ENCODE results near the gene SMARCB1. TPM values are rescaled to one million over a fixed set of nuclear protein-coding genes. Genes with fewer than 3 reads are reported as not detected.
A peak's percentile ranks its signal among the peaks of the same experiment; 100 is the strongest.

The SMARCB1 gene
- total RNA-seq (2014; rRNA removed): 85.9 and 96.8 TPM in 2 replicates
- Bru-seq, nascent RNA: percentile 69 among the genes with signal in this experiment
- percentile 78 among the genes with signal in this experiment for BruChase-seq, experiment 1, labeled RNA remaining after a 6-hour chase
- percentile 67 among the genes with signal in this experiment for BruChase-seq, experiment 2, labeled RNA remaining after a 2-hour chase
- long read RNA-seq, full-length matches to known transcripts: 187 of 204 reads
- long read RNA-seq, partial matches to known transcripts: 4 of 204 reads
- long read RNA-seq, other reads (novel, unspliced or antisense): 13 of 204 reads

DNA sequence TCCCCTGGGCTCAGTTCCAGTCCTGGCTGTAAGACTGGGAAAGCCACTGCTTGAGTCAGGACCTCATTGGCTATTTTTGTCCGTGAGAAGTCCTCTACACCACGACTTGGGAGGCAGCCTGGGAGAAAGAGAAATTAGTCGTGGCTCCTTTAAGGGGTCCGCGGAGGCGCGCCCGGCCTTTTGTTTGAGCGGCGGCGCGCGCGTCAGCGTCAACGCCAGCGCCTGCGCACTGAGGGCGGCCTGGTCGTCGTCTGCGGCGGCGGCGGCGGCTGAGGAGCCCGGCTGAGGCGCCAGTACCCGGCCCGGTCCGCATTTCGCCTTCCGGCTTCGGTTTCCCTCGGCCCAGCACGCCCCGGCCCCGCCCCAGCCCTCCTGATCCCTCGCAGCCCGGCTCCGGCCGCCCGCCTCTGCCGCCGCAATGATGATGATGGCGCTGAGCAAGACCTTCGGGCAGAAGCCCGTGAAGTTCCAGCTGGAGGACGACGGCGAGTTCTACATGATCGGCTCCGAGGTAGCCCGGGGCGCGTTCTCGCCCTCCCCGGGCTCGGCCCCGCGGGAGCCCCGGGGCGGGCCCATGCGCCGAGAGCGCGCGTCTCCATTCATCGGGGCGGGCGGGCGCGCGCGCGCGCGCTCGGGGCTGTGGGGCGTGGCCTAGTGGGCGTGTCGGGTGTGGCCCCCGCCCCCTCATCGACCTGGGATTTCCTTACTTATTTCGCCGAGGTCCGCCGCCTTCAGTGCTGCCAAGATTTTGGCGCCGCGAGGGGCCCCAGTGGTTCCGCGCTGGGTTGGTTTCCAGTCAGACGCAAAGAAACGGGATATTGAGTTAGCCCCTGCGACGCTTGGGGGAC, at the start of gene SMARCB1:
TSS of gene SMARCB1 (plus strand) at position 215 of the 848 bp plus-strand sequence. CDS start at position 419, 204 bp downstream.
- ATAC-seq (peak; percentile 71), DNase-seq (peak; percentile 84)
- peak within 1 kb of the TSS; percentile 96 for H3K27ac ChIP-seq (ENCODE audit: low read length)
- no TSS peak for BruUV-seq (replicated peaks)
- peaks cover 24% of the 10 kb centered on the region for H4K20me1 ChIP-seq (ENCODE audit: low read length)
- no peaks in the 10 kb centered on the region for H3K9me3 ChIP-seq (ENCODE audit: low read length)
- H3K4me1 ChIP-seq (ENCODE audit: insufficient read depth, low read length): peaks cover 14% of the 10 kb centered on the region; the same call in 1 of the 2 replicates
- H2AFZ ChIP-seq (ENCODE audit: low read length): peak within 1 kb of the TSS; percentile 71
- H3F3A ChIP-seq (ENCODE audit: low read length, unreplicated experiment): no peaks in the 10 kb centered on the region
- H3K79me2 ChIP-seq (ENCODE audit: low read length): peaks cover 46% of the 10 kb centered on the region
- TF ChIP-seq EZH2phosphoT487 (IDR thresholded peaks at IDR 0.05; ENCODE audit: borderline replicate concordance, low read length) (no peak), EZH2 (IDR thresholded peaks at IDR 0.05; ENCODE audit: low read length, unreplicated experiment) (no peak)
- TF ChIP-seq, protein P1, sequence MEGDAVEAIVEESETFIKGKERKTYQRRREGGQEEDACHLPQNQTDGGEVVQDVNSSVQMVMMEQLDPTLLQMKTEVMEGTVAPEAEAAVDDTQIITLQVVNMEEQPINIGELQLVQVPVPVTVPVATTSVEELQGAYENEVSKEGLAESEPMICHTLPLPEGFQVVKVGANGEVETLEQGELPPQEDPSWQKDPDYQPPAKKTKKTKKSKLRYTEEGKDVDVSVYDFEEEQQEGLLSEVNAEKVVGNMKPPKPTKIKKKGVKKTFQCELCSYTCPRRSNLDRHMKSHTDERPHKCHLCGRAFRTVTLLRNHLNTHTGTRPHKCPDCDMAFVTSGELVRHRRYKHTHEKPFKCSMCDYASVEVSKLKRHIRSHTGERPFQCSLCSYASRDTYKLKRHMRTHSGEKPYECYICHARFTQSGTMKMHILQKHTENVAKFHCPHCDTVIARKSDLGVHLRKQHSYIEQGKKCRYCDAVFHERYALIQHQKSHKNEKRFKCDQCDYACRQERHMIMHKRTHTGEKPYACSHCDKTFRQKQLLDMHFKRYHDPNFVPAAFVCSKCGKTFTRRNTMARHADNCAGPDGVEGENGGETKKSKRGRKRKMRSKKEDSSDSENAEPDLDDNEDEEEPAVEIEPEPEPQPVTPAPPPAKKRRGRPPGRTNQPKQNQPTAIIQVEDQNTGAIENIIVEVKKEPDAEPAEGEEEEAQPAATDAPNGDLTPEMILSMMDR (conservative IDR thresholded peaks at IDR 0.05; ENCODE audit: low read depth, low read length): no peak
- ChIA-PET CTCF (interaction anchor here (1.0 kb wide), 1 partner anchor 63 kb away, joined by 6 read pairs; no protein-coding TSS in a partner anchor), POLR2A (ENCODE audit: unreplicated experiment) (no interaction called here)
- peak within 1 kb of the TSS; percentile 95 for H3K4me3 ChIP-seq (ENCODE audit: low read length)
- peak within 1 kb of the TSS; percentile 88 for H3K4me2 ChIP-seq (ENCODE audit: low read length)
- peak within 1 kb of the TSS; percentile 100 for H3K9ac ChIP-seq (ENCODE audit: low read length)
- no peaks in the 10 kb centered on the region for H3K9me2 ChIP-seq (replicated peaks; ENCODE audit: low read length)
- H3K36me3 ChIP-seq (ENCODE audit: low read depth, low read length): no peaks in the 10 kb centered on the region
- intact Hi-C loops (cut with micrococcal nuclease): no loop called here
- no peaks in the 10 kb centered on the region for H3K27me3 ChIP-seq (ENCODE audit: low read length)

DNA sequence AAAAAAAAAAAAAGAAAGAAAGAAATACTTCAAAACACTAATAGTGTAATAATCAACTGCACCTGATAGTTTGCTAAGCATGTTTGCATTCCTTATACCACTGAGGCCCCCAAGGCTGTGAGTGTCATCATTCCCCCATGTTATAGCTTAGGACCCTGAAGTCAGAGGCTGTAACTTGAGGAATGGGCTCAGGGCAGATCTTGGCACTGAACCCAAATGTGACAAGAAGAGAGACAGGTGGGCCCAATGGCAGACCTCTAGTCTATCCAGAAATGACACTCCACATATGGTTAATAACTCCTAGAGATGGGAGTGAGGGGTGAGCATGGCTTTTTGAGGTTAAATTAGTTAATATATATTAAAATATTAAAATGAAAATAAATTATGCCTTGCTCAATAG, 49.1 kb upstream of the SMARCB1 start:
- H3K9me3 ChIP-seq (ENCODE audit: low read length): no peaks in the 10 kb centered on the region
- H3K9me2 ChIP-seq (replicated peaks; ENCODE audit: low read length): no peaks in the 10 kb centered on the region
- no peak overlapping the region for H3K4me3 ChIP-seq (ENCODE audit: low read length)
- H3K4me1 ChIP-seq (ENCODE audit: insufficient read depth, low read length): no peaks in the 10 kb centered on the region
- H4K20me1 ChIP-seq (ENCODE audit: low read length): no peaks in the 10 kb centered on the region
- no peak overlapping the region for H3K9ac ChIP-seq (ENCODE audit: low read length)
- no peak overlapping the region for H3K27ac ChIP-seq (ENCODE audit: low read length)
- no peaks in the 10 kb centered on the region for H3K36me3 ChIP-seq (ENCODE audit: low read depth, low read length)
- no peaks in the 10 kb centered on the region for H3K79me2 ChIP-seq (ENCODE audit: low read length)
- no TSS peak for BruUV-seq (replicated peaks)
- CTCF ChIA-PET: no interaction called here
- no peak for TF ChIP-seq EZH2 (IDR thresholded peaks at IDR 0.05; ENCODE audit: low read length, unreplicated experiment)
- TF ChIP-seq, protein P1 (conservative IDR thresholded peaks at IDR 0.05; ENCODE audit: low read depth, low read length): no peak
- POLR2A ChIA-PET (ENCODE audit: unreplicated experiment): no interaction called here
- intact Hi-C loops (cut with micrococcal nuclease): no loop called here
- no peak for ATAC-seq
- no peaks in the 10 kb centered on the region for H3K27me3 ChIP-seq (ENCODE audit: low read length)
- H3F3A ChIP-seq (ENCODE audit: low read length, unreplicated experiment): no peaks in the 10 kb centered on the region
- no peak overlapping the region for H2AFZ ChIP-seq (ENCODE audit: low read length)
- no peak overlapping the region for H3K4me2 ChIP-seq (ENCODE audit: low read length)
- no peak for DNase-seq

All from PC-3 (cell line).